Activated naive CD8-positive, alpha-beta T cell treated with anti-CD3 and anti-CD28 coated beads, Interleukin-2, amount 50 U/mL, for 24 hours (primary cell): ENCODE data around the gene CCDC12.
A peak's percentile ranks its signal among the peaks of the same experiment; 100 is the strongest.

Experiments used
- ATAC-seq: fragments of 150-1000 bp; cut with Tn5 transposase; one replicate; pipeline ENCODE4 v1.10.0; 2021
- DNase-seq: peaks from one replicate; pipeline ENCODE4 v3.0.0; 2021
- H3K27ac Mint-ChIP-seq: one replicate; pipeline ENCODE4 v1.8.0; 2021; ENCODE audit warnings: mild to moderate bottlenecking, mixed read lengths
- H3K27me3 Mint-ChIP-seq: one replicate; pipeline ENCODE4 v1.8.0; 2021; ENCODE audit warnings: mixed read lengths
- H3K36me3 Mint-ChIP-seq: one replicate; pipeline ENCODE4 v1.8.0; 2021; ENCODE audit warnings: low read depth, mixed read lengths
- H3K4me1 Mint-ChIP-seq: one replicate; pipeline ENCODE4 v1.8.0; 2021; ENCODE audit warnings: mixed read lengths
- H3K4me3 Mint-ChIP-seq: one replicate; pipeline ENCODE4 v1.8.0; 2021; ENCODE audit warnings: mild to moderate bottlenecking, moderate library complexity, mixed read lengths
- H3K9me3 Mint-ChIP-seq: one replicate; pipeline ENCODE4 v1.8.0; 2021; ENCODE audit warnings: mixed read lengths

CCDC12 gene

GRCh38 chr3:46976326-46977190, at the start of gene CCDC12:
Gene CCDC12, minus strand, starts transcription at chr3:46976745. Its CDS starts 13 bp downstream, at chr3:46976732.
- H3K9me3 Mint-ChIP-seq: no peaks in the 10 kb centered on the region
- H3K36me3 Mint-ChIP-seq: peaks cover 34% of the 10 kb centered on the region
- ATAC-seq: peak; percentile 78
- peak; percentile 88 for DNase-seq
- H3K4me3 Mint-ChIP-seq: peak within 1 kb of the TSS; percentile 100
- peak within 1 kb of the TSS; percentile 100 for H3K27ac Mint-ChIP-seq
- peaks cover 5% of the 10 kb centered on the region for H3K27me3 Mint-ChIP-seq
- H3K4me1 Mint-ChIP-seq: peaks cover 79% of the 10 kb centered on the region

GRCh38 chr3:47024932-47025331, 48.4 kb upstream of the CCDC12 start:
- H3K36me3 Mint-ChIP-seq: peaks cover 22% of the 10 kb centered on the region
- no peaks in the 10 kb centered on the region for H3K9me3 Mint-ChIP-seq
- peak overlapping the region; percentile 6 for H3K27ac Mint-ChIP-seq
- DNase-seq (no peak), ATAC-seq (no peak)
- H3K4me3 Mint-ChIP-seq: no peak overlapping the region
- peaks cover 49% of the 10 kb centered on the region for H3K4me1 Mint-ChIP-seq
- no peaks in the 10 kb centered on the region for H3K27me3 Mint-ChIP-seq

DNA sequence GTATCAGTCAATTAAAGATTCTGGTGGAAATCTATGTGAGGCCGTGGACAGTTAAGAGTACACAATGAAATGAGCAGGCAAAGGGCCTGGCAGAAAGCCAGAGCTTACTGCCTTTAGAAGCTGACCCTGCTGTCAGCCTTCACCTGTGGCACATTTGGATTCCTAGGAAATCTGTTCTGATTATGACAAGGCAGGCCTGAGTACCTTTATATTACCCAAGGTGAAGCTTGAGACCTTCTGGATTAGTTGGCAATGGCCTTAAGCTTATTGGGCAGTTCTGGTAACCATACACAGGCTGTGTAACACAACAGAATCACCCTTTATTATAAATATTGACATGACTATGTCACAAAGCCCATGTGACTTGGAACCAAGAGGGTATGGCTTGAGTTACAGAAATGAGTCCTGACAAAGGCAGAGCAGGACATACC, 46.1 kb upstream of the CCDC12 start:
- Mint-ChIP-seq H3K36me3 (peaks cover 20% of the 10 kb centered on the region), H3K27me3 (no peaks in the 10 kb centered on the region), H3K4me3 (no peak overlapping the region), H3K9me3 (no peaks in the 10 kb centered on the region), H3K27ac (no peak overlapping the region), H3K4me1 (peaks cover 67% of the 10 kb centered on the region)
- no peak for ATAC-seq
- DNase-seq: no peak

DNA sequence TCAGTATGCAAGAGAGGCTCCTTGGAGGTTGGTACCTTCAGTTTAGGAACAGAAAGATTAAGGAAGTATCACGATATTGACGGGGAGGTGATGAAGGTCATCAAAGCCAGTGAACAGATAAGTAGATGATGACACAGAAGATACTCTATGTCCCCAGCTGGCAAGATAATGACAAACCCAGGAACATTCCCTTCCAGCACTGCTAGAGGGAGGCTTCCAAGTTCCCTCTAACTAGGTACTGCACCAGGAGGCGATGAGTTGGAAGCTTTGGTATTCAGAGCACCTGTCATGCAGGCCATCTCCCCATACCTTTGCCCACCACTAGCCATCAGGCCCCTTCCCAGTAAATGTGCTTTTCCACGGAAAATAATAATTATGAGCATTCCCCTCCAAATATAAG, 43.8 kb upstream of the CCDC12 start:
- ATAC-seq: no peak
- H3K36me3 Mint-ChIP-seq: peaks cover 25% of the 10 kb centered on the region
- H3K9me3 Mint-ChIP-seq: no peaks in the 10 kb centered on the region
- DNase-seq: no peak
- H3K27me3 Mint-ChIP-seq: no peaks in the 10 kb centered on the region
- H3K27ac Mint-ChIP-seq: no peak overlapping the region
- H3K4me1 Mint-ChIP-seq: peaks cover 73% of the 10 kb centered on the region
- no peak overlapping the region for H3K4me3 Mint-ChIP-seq

GRCh38 chr3:47019201-47019600, 42.7 kb upstream of the CCDC12 start:
- Mint-ChIP-seq H3K4me3 (no peak overlapping the region), H3K27me3 (no peaks in the 10 kb centered on the region), H3K4me1 (peaks cover 64% of the 10 kb centered on the region), H3K9me3 (no peaks in the 10 kb centered on the region), H3K36me3 (peaks cover 25% of the 10 kb centered on the region), H3K27ac (peak overlapping the region; percentile 72)
- DNase-seq: no peak
- peak; percentile 84 for ATAC-seq

DNA sequence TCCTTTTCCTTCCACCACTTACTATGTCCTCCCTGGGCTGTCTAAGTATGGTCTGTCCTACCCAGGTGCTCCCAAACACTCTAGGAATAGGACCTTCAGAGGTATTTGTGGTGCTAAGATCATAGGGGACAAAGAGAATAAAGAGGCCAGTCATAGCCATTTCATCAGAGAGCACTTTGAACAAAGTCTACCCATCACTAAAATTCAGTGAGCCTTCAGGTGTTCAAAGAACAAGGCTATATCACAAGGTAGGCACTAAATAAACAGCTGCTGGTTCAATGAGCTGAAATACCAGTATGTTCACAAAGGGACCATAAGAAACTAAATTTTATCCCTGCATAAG, 41.7 kb upstream of the CCDC12 start:
- DNase-seq: no peak
- Mint-ChIP-seq H3K27me3 (no peaks in the 10 kb centered on the region), H3K27ac (peak overlapping the region; percentile 72), H3K4me1 (peaks cover 64% of the 10 kb centered on the region), H3K4me3 (no peak overlapping the region), H3K9me3 (no peaks in the 10 kb centered on the region), H3K36me3 (peaks cover 25% of the 10 kb centered on the region)
- ATAC-seq: no peak

- Mint-ChIP-seq H3K4me3 (peak overlapping the region; percentile 64), H3K4me1 (peaks cover 64% of the 10 kb centered on the region), H3K27ac (peak overlapping the region; percentile 90), H3K9me3 (no peaks in the 10 kb centered on the region), H3K36me3 (peaks cover 25% of the 10 kb centered on the region), H3K27me3 (no peaks in the 10 kb centered on the region)
- ATAC-seq (no peak), DNase-seq (no peak)
Observed at GRCh38 chr3:47017504-47018268, 41.1 kb upstream of the CCDC12 start.

DNA sequence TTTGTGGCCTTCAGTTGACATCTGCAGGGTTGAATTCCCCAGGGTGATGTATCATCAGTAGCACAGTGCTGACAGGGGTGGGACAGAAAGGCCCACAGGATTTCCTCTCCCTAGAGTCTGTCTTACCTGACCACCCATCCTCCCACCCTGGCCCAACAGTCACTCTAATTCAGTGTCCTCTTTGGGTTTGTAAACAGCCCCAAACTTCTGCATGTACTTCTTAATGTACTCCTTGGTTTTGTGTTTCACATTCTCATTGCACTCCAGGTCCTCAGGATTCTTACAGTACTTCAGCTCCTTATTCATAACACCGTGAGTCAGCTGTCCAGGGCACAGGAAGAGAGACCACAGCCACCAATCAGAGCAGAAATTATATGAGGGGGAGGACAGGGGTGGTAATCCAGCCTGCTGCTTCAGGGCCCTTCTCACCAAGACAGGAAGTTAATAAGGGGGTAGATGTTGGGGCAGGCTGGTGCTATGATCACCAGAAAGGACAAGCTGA, 40.4 kb upstream of the CCDC12 start:
- peak overlapping the region; percentile 90 for H3K27ac Mint-ChIP-seq
- DNase-seq (peak; percentile 41), ATAC-seq (peak; percentile 81)
- H3K27me3 Mint-ChIP-seq: no peaks in the 10 kb centered on the region
- no peaks in the 10 kb centered on the region for H3K9me3 Mint-ChIP-seq
- H3K36me3 Mint-ChIP-seq: peaks cover 25% of the 10 kb centered on the region
- H3K4me3 Mint-ChIP-seq: peak overlapping the region; percentile 64
- H3K4me1 Mint-ChIP-seq: peaks cover 59% of the 10 kb centered on the region

DNA sequence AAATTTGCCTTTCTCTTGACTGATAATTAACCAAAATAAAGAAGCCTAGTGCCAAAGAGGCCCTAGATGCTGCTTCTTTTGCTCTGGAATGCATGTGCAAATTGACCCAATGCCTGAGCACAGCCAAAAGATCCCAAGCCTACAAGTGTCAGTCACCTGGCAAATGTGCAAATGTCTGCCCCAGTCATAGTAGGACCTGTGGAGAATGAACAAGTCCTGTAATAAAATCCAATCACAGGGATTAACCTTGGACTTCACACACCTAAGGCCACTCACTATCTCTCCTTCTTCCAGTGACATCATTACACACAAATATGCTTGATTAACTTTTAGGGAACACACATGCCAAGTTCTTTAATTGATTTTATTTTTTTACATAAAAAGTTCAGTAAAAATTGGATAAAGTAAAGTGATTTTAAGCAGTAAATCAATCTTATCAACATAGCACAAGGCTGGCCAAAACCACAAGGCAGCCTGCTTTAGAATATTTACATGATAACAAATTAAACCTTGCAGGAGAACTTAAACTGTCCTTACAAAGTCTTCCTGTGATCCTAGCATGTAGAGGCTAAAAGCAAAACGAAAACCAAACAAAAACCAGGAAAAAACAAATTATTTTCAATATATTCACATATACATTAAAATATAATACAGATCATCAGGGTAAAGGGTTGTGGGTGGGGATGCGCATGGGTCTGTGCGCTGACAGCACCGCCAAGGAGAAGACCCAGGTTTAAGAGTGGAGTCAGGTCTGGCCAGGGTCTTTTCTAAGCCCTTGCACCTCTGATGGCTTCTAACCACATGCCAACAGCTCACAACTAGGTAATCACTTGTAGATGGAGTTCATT, 39.8 kb upstream of the CCDC12 start:
- Mint-ChIP-seq H3K27me3 (no peaks in the 10 kb centered on the region), H3K9me3 (no peaks in the 10 kb centered on the region), H3K4me1 (peaks cover 52% of the 10 kb centered on the region), H3K36me3 (peaks cover 25% of the 10 kb centered on the region), H3K4me3 (peak overlapping the region; percentile 64), H3K27ac (peak overlapping the region; percentile 90)
- no peak for ATAC-seq
- DNase-seq: no peak

- peaks cover 25% of the 10 kb centered on the region for H3K36me3 Mint-ChIP-seq
- no peak overlapping the region for H3K4me3 Mint-ChIP-seq
- peaks cover 50% of the 10 kb centered on the region for H3K4me1 Mint-ChIP-seq
- H3K9me3 Mint-ChIP-seq: no peaks in the 10 kb centered on the region
- no peak overlapping the region for H3K27ac Mint-ChIP-seq
- no peaks in the 10 kb centered on the region for H3K27me3 Mint-ChIP-seq
- DNase-seq: no peak
- ATAC-seq: no peak
Observed at GRCh38 chr3:47015151-47015550, 38.6 kb upstream of the CCDC12 start.

DNA sequence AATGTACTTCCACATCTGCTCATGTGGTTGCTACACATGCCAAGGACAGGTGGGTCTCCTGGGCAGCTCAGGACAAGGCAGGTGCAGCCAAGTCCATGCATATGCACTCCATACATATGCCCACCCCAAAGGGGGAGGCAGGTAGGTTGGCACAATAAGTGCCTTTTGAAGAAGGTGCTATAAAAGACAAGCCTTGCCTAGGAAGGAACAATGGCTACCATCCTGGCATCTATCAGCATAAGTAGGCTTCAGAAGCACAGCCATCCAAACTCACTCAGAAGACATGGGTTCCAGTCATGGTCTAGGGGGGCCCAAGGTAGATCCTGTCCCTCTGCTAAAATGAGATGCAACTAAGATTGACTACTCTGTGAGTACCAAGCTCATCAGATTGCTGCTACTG, 37.5 kb upstream of the CCDC12 start:
- Mint-ChIP-seq H3K36me3 (peaks cover 18% of the 10 kb centered on the region), H3K27me3 (no peaks in the 10 kb centered on the region), H3K4me3 (no peak overlapping the region), H3K27ac (no peak overlapping the region), H3K4me1 (peaks cover 41% of the 10 kb centered on the region), H3K9me3 (no peaks in the 10 kb centered on the region)
- DNase-seq (no peak), ATAC-seq (no peak)

GRCh38 chr3:47013231-47013630, 36.7 kb upstream of the CCDC12 start:
- Mint-ChIP-seq H3K27ac (no peak overlapping the region), H3K4me1 (peaks cover 35% of the 10 kb centered on the region)

DNA sequence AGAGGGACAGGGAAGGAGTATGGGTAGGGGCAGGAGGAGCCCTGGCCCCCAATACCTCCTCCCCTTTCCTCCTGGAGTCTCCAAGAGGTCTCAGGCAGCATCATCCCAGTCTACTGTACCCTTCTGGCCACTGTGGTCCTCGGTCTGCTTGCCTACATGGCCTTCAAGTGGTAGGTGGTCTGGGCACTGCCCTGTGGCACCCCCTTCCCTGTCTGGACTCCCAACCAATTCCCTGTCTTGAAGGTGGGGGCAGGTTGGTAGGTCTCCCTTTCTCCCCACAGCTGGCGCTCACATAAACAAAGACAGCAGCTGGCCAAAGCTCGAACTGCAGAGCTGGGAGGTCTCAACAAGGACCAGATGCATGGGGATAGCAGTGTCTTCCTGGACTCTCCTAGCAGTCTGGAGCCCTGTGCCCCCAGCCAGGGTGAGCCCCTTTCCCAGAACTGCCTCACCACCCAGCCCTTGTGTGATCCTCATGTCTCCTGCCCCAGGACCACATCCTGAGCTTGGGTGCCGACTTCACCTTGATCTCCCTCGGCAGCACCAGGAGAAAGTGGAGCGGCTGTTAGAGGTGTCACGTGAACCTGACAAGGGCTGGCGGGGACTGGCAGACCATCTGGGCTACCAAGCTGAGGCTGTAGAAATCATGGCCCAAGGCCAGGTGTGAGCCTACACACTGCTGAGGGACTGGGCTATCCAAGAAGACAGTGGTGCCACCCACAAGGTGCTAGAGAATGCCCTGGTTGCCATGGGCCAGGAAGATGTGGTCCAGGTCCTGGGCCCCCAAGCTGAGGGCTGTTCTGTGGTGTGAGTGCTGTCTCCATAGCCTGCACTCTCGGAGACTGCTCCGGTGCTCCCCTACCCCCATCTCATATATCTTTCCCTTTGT, 36.0 kb upstream of the CCDC12 start:
- no peak for ATAC-seq
- Mint-ChIP-seq H3K27ac (no peak overlapping the region), H3K4me1 (peaks cover 29% of the 10 kb centered on the region), H3K9me3 (no peaks in the 10 kb centered on the region), H3K27me3 (no peaks in the 10 kb centered on the region), H3K36me3 (peaks cover 16% of the 10 kb centered on the region), H3K4me3 (no peak overlapping the region)
- DNase-seq: no peak

More at GRCh38 chr3:47013231-47013630, 36.7 kb upstream of the CCDC12 start:
- Mint-ChIP-seq H3K36me3 (peaks cover 16% of the 10 kb centered on the region), H3K4me3 (no peak overlapping the region), H3K9me3 (no peaks in the 10 kb centered on the region), H3K27me3 (no peaks in the 10 kb centered on the region)
- ATAC-seq: no peak
- DNase-seq: no peak
